ENCODE results near the gene CNOT4.

The CNOT4 gene, protein sequence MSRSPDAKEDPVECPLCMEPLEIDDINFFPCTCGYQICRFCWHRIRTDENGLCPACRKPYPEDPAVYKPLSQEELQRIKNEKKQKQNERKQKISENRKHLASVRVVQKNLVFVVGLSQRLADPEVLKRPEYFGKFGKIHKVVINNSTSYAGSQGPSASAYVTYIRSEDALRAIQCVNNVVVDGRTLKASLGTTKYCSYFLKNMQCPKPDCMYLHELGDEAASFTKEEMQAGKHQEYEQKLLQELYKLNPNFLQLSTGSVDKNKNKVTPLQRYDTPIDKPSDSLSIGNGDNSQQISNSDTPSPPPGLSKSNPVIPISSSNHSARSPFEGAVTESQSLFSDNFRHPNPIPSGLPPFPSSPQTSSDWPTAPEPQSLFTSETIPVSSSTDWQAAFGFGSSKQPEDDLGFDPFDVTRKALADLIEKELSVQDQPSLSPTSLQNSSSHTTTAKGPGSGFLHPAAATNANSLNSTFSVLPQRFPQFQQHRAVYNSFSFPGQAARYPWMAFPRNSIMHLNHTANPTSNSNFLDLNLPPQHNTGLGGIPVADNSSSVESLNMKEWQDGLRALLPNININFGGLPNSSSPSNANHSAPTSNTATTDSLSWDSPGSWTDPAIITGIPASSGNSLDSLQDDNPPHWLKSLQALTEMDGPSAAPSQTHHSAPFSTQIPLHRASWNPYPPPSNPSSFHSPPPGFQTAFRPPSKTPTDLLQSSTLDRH

GRCh38 chr7:135509839-135510591 is at the start of gene CNOT4:
CNOT4 (minus strand) TSS chr7:135510102; CDS start chr7:135438331, 71,771 bp downstream.
- peak; percentile 98 for DNase-seq

DNA sequence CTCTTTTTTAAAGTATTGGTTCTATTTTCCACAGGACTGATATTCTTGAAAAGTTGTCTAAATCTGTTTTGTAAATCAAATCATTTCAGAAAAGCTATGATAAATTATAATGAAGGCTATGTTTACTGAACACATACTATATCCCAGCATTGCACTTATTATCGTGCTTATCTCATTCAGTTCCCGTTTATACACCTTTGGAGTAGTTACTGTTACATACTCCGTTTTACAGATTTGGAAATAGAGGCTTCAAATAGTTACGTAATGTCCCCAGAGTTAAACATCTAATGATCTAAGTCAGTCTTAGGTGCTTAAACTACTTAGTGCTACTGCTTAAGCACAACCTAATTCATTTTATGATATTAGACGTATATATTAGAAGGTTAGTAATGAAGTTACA is 49.0 kb upstream of the CNOT4 start:
- DNase-seq, result no peak

DNA sequence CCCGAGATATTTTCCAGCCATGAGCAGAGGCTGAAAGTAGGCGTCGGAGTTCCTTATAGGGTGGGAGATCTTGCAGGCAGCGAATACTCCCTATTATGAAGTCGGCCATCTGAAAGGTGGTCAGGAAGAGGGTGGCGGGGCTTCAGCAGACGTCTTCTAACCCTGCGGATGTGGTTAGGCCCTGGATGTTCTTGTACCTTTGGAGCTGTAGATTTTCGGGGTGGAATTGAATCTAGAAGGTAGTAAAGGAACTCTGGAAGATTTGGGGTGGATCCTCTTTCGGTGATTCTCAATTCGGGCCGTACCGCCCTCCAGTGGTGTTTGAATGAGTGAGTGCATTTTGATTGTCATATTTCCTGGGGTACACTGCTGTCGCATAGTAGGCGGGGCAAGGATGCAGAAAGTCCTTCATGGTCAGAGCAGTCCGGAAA is 48.5 kb upstream of the CNOT4 start:
- DNase-seq, result peak; percentile 70

GRCh38 chr7:135557455-135558336 is 47.8 kb upstream of the CNOT4 start, which contains the start of gene NUP205:
NUP205 (plus strand) TSS chr7:135557917; CDS start chr7:135557945, 28 bp downstream.
- peak; percentile 75 for DNase-seq

DNA sequence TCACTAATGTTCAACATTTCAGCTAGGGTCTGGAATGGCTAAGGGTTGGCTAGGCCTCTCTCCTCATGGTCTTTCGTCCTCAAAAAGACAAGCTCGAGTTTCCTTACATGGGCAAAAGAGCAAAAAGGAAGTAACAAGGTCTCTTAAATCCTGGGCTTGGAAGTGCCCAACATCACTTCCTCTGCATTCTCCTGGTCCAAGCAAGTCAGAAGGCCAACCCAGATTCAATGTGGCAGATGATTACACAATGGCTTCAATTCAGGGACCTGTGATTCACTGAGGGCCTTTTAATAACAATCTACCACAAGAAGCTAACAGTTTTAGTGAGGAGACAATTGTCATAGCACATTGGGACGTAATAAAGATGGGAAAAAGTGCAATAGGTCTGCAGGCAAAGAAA is 43.4 kb upstream of the CNOT4 start:
- DNase-seq, result no peak

DNA sequence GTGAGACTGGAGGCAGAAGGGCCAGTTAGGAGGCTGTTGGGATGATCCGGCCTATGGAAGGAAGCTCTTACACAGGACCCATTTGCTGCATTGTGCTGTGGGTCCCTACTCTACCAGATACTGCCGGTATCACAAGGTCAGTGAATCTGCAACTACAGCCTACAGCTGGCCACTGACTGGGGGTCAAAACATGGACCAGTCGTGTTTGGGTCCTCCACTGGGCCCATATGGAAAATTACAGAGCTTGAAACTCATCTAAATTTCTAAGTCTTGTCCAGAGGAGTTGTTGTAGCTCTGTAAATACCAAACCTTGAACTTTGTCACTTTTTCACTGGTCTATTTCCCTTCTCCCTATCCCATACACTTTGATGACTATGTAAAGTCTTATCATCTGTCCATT is 42.2 kb upstream of the CNOT4 start:
- DNase-seq, result no peak

DNA sequence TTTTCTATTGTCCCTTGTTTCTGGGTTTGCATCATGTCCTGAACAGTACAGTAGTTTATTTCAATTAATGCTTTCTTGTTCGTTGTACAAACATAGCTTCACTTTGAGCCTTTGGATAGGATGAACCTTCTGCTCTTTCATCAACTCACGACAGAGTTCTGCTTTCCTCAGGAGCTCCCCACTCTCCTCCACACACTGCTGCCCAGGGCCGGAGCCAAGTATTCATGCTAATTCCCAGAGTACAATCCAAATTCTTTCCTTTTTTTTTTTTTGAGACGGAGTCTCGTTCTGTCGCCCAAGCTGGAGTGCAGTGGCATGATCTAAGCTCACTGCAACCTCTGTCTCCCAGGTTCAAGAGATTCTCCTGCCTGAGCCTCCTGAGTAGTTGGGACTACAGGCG is 40.3 kb upstream of the CNOT4 start:
- no peak for DNase-seq

- no peak for DNase-seq
Measured at GRCh38 chr7:135541029-135541428, 31.1 kb upstream of the CNOT4 start.

GRCh38 chr7:135539629-135540028 is 29.7 kb upstream of the CNOT4 start:
- no peak for DNase-seq

DNA sequence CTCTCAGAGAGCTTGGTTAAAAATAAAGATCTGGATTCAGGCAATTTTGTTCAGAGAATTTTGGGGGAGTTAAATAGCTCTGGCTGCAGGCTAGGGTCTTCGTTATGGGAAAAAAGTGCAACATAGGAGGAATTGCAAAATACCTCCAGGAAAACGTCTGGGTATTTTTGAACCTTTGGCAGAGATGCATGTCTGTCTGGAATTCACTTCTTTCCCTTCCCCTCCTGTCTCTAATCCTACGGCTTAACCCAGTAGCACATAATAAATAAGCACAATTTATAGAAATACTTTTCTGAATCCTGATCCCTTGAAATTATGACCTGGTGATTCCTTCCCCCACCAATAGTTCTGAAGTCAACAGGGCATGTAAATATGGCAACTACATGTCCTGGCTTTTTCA is 28.5 kb upstream of the CNOT4 start:
- DNase-seq, result no peak

GRCh38 chr7:135537905-135538304 is 28.0 kb upstream of the CNOT4 start:
- no peak for DNase-seq

GRCh38 chr7:135537453-135537852 is 27.6 kb upstream of the CNOT4 start:
- no peak for DNase-seq

DNA sequence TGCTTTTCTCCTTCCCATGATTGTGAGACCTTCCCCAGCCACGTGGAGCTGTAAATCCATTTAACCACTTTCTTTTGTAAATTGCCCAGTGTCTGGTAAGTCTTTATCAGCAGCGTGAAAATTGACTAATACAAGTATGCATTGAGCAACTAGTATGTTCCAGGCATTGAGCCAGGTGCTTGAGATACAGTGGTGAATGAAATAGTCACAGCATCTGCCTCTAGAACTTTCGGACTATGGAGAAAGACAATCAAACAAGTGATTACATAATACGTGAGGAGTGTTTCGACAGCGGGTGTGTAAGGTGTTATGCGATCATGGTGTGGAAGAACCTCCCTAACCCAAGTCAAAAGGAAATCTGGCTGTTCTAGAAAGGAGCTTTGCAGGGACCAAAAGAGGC is 26.2 kb upstream of the CNOT4 start:
- DNase-seq, result no peak

DNA sequence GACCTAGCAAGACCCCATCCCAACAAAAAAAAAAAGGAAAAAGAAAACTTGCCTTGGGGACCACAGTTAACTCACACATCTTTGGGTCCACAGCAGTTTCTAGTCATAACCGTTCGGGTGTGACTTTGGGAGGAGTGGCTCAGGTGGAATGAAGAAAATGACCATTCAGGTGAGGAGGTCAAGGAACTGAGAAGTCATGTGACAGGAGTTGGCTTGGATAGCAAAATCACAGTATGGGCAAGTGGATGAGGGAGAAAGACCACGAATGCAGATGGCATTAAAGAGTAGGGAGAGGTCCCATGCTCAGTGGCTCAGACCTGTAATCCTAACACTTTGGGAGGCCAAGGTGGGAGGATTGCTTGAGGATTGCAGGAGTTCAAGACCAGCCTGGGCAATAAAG is 17.1 kb upstream of the CNOT4 start:
- DNase-seq, result no peak

GRCh38 chr7:135525426-135525825 is 15.5 kb upstream of the CNOT4 start:
- DNase-seq, result no peak

DNA sequence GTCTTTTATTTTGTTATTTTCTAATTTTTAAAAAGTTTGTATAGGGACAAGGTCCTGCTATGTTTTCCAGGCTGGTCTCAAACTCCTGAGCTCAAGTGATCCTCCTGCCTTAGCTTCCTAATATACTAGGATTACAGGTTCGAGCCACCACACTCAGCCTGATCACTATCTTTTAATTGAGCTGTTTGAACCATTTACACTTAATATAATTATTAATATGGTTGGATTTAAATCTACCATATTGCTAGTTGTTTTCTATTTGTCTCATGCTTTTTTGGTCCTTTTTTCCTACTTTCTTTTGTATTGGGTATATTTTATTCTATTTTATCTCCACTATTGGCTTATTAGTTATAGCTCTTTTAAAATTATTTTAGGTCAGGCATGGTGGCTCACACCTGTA is 13.2 kb upstream of the CNOT4 start:
- no peak for DNase-seq

- no peak for DNase-seq
Measured at GRCh38 chr7:135522509-135522908, 12.6 kb upstream of the CNOT4 start.

DNA sequence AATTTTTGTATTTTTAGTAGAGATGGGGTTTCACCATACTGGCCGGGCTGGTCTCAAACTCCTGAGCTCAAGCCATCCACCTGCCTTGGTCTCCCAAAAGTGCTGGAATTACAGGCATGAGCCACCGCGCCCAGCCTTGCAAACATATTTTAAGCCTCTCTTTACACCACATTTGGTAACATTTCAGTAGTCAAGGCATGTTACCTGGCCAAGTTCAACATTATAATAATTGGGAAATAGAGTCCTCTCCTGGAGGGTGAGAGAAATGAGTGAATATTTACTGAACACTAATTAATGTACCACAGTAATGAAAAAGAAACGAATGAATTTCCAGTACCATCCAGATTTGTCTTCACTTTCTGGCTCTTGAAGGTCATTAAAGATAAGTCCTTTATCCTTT is 10.0 kb upstream of the CNOT4 start:
- no peak for DNase-seq

- DNase-seq, result no peak
Measured at GRCh38 chr7:135519233-135519688, 9.4 kb upstream of the CNOT4 start.

DNA sequence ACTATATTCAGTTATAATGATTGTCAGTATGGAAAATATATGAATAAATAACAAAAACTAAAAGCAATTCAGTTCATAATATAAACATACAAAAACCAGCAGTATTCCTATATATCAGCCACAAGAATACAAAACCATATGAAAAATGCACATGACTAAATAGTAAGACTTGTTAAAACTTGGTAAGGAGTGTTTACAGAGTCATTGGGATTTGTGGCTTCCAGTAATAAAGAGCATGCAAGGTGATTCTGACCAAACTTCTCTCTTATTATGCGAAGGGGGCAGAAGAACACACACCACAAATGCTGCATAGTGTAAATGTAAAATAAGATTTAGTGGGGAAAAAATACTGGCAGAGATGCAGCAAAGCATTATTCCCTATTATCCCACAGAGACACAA is 8.8 kb upstream of the CNOT4 start:
- no peak for DNase-seq

DNA sequence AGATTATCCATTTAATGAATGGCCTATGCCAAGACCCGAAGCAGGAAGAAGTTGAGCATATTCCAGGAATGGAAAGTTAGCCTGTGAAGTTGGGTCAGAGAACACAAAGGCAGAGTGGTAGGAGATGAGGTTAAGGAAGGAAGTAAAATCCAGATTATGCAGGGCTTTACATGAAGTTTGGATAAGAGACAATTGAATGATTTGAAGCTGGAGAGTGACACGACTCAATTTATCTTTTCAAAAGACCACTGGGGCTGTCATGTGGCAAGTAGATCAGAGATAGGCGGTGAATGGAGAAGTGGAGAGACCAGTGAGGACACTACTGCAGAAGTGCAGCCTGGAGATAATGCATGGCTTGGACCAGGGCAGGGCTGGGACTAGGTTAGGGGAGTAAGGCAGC is 7.2 kb upstream of the CNOT4 start:
- no peak for DNase-seq

DNA sequence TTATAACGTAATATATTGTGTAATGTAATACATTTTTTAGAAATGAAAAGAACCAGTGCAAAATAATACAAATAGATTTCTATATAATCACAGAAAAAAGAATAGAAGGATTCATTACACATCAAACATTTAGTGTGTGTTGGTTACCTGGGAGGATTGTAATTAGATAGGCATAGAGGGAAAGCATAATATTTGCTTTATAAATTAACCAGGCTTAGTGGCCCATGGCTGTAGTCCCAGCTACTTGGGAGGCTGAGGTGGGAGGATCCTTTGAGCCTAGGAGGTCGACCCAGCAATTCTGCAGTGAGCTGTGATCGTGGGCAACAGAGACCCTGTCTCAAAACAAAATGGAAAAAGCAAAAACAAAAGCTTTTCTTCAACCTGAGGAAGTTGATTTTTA is 5.0 kb upstream of the CNOT4 start:
- DNase-seq, result no peak
